Hepatocyte (in vitro differentiated cells): ENCODE results near the gene TAGLN3. TPM values are rescaled to one million over a fixed set of nuclear protein-coding genes. Genes with fewer than 3 reads are reported as not detected.

Source experiments
- DNase-seq: peaks from one replicate; pipeline ENCODE4 v3.0.0-alpha.2; 2016; ENCODE audit warnings: low spot score
- H2AFZ ChIP-seq: fragments of 200-600 bp; sonication (generic); 2 replicates; pipeline ENCODE4 v1.6.0; 2016; ENCODE audit warnings: antibody characterized with exemption, mild to moderate bottlenecking
- H3K27ac ChIP-seq: fragments of 200-600 bp; sonication (generic); 2 replicates; pipeline ENCODE4 v1.5.1; 2016; ENCODE audit warnings: mild to moderate bottlenecking
- H3K27me3 ChIP-seq: fragments of 200-600 bp; sonication (generic); 2 replicates; pipeline ENCODE4 v1.6.1; 2016
- H3K36me3 ChIP-seq: fragments of 200-600 bp; sonication (generic); replicated peaks from 2 replicates; pipeline ENCODE4 v1.5.1; 2016; ENCODE audit warnings: low read depth; ENCODE audit not compliant: insufficient read depth
- H3K4me1 ChIP-seq: fragments of 200-600 bp; sonication (generic); 2 replicates; pipeline ENCODE4 v1.5.1; 2016; ENCODE audit warnings: mild to moderate bottlenecking, moderate library complexity; ENCODE audit not compliant: insufficient read depth
- H3K4me2 ChIP-seq: fragments of 200-600 bp; sonication (generic); 2 replicates; pipeline ENCODE4 v1.6.0; 2016
- H3K4me3 ChIP-seq: fragments of 200-600 bp; sonication (generic); 2 replicates; pipeline ENCODE4 v1.5.1; 2016; ENCODE audit warnings: mild to moderate bottlenecking
- H3K79me2 ChIP-seq: fragments of 200-600 bp; sonication (generic); 2 replicates; pipeline ENCODE4 v1.6.0; 2017; ENCODE audit warnings: mild to moderate bottlenecking
- H3K9me2 ChIP-seq: fragments of 200-600 bp; sonication (generic); replicated peaks from 2 replicates; pipeline ENCODE4 v1.6.0; 2017; ENCODE audit warnings: mild to moderate bottlenecking; ENCODE audit not compliant: insufficient read depth
- H3K9me3 ChIP-seq: fragments of 200-600 bp; sonication (generic); 2 replicates; pipeline ENCODE4 v1.5.1; 2016; ENCODE audit warnings: low read depth, mild to moderate bottlenecking
- H4K20me1 ChIP-seq: fragments of 200-600 bp; sonication (generic); 2 replicates; pipeline ENCODE4 v1.6.0; 2016; ENCODE audit warnings: mild to moderate bottlenecking; ENCODE audit not compliant: insufficient read depth, poor library complexity, severe bottlenecking
- CTCF ChIP-seq: fragments of 200-600 bp; sonication (generic); IDR thresholded peaks from 2 replicates; pipeline ENCODE4 v1.5.1; 2016; ENCODE audit warnings: antibody characterized with exemption, mild to moderate bottlenecking; ENCODE audit not compliant: poor library complexity
- EZH2 ChIP-seq: fragments of 200-600 bp; sonication (generic); IDR thresholded peaks from 2 replicates; pipeline ENCODE4 v1.6.1; 2016; ENCODE audit warnings: antibody characterized with exemption, mild to moderate bottlenecking, borderline replicate concordance
- EZH2phosphoT487 ChIP-seq: fragments of 200-600 bp; sonication (generic); IDR thresholded peaks from one replicate; pipeline ENCODE4 v1.6.1; 2018; ENCODE audit warnings: antibody characterized with exemption, mild to moderate bottlenecking, low read depth, moderate library complexity; ENCODE audit not compliant: unreplicated experiment, severe bottlenecking
- WGBS: methylation state at CpG from one replicate; pipeline ENCODE4 v1.1.6; 2016; ENCODE audit warnings: low lambda C conversion rate; ENCODE audit errors: missing lambda C conversion rate; 5-methylcytosine and 5-hydroxymethylcytosine counted together
- polyA plus RNA-seq: library from polyadenylated mRNA; unstranded; fragments of >200 nt; fragmentation: Nextera tagmentation; extraction: Ambion mirVana; gene quantifications from 2 replicates; pipeline ENCODE4 v1.2.1, GENCODE V29; 2016
- total RNA-seq: library from RNA; depleted of rRNA; stranded (reverse); fragments of >200 nt; gene quantifications from 2 replicates; pipeline ENCODE4 v1.2.3, GENCODE V29; 2014

TAGLN3 gene
- total and polyA plus RNA-seq, 2 experiments from 2014 or later, result 0.51 to 2.1 TPM

- Histone ChIP-seq H3K79me2 (no peaks in the 10 kb centered on the region), H3K27me3 (no peaks in the 10 kb centered on the region), H3K36me3 (no peaks in the 10 kb centered on the region), H2AFZ (no peak overlapping the region), H3K9me2 (no peaks in the 10 kb centered on the region), H3K4me3 (no peak overlapping the region), H4K20me1 (no peaks in the 10 kb centered on the region), H3K27ac (no peak overlapping the region), H3K4me1 (no peaks in the 10 kb centered on the region), H3K4me2 (no peak overlapping the region), H3K9me3 (no peaks in the 10 kb centered on the region)
- DNase-seq, result no peak
- 89% methylated on average over 11 of the region's 11 CpGs for WGBS
- no peak for TF ChIP-seq EZH2phosphoT487
- no peak for TF ChIP-seq CTCF
- no peak for TF ChIP-seq EZH2
These were observed 27.1 kb upstream of the TAGLN3 start for GRCh38 chr3:111971533-111972130.

- no peak overlapping the region for H3K4me2 ChIP-seq
- no peak for DNase-seq
- no peaks in the 10 kb centered on the region for H3K4me1 ChIP-seq
- H3K9me2 ChIP-seq, result no peaks in the 10 kb centered on the region
- H2AFZ ChIP-seq, result no peak overlapping the region
- H3K27ac ChIP-seq, result no peak overlapping the region
- H3K79me2 ChIP-seq, result no peaks in the 10 kb centered on the region
- 73% methylated on average over 3 of the region's 3 CpGs for WGBS
- no peaks in the 10 kb centered on the region for H3K36me3 ChIP-seq
- no peaks in the 10 kb centered on the region for H4K20me1 ChIP-seq
- H3K27me3 ChIP-seq, result no peaks in the 10 kb centered on the region
- H3K4me3 ChIP-seq, result no peak overlapping the region
- TF ChIP-seq EZH2phosphoT487 (no peak), EZH2 (no peak), CTCF (no peak)
- no peaks in the 10 kb centered on the region for H3K9me3 ChIP-seq
These were observed 25.8 kb upstream of the TAGLN3 start for GRCh38 chr3:111972891-111973290.

GRCh38 chr3:111975131-111975530 lies 23.6 kb upstream of the TAGLN3 start:
- Histone ChIP-seq H3K27me3 (no peaks in the 10 kb centered on the region), H3K27ac (no peak overlapping the region), H3K79me2 (peaks cover 11% of the 10 kb centered on the region), H3K9me3 (no peaks in the 10 kb centered on the region), H3K4me1 (no peaks in the 10 kb centered on the region), H3K36me3 (no peaks in the 10 kb centered on the region), H3K9me2 (no peaks in the 10 kb centered on the region), H3K4me2 (no peak overlapping the region), H3K4me3 (no peak overlapping the region), H4K20me1 (no peaks in the 10 kb centered on the region), H2AFZ (no peak overlapping the region)
- TF ChIP-seq EZH2phosphoT487, result no peak
- no peak for TF ChIP-seq CTCF
- no peak for TF ChIP-seq EZH2
- 100% methylated on average over 2 of the region's 2 CpGs for WGBS
- no peak for DNase-seq

- Histone ChIP-seq H2AFZ (no peak overlapping the region), H3K9me3 (no peaks in the 10 kb centered on the region), H3K27ac (no peak overlapping the region), H4K20me1 (no peaks in the 10 kb centered on the region), H3K9me2 (no peaks in the 10 kb centered on the region), H3K4me3 (no peak overlapping the region), H3K4me2 (no peak overlapping the region), H3K27me3 (no peaks in the 10 kb centered on the region), H3K36me3 (no peaks in the 10 kb centered on the region), H3K4me1 (no peaks in the 10 kb centered on the region), H3K79me2 (peaks cover 22% of the 10 kb centered on the region)
- DNase-seq, result no peak
- 74% methylated on average over 2 of the region's 2 CpGs for WGBS
- TF ChIP-seq EZH2phosphoT487 (no peak), EZH2 (no peak), CTCF (no peak)
These were observed 22.5 kb upstream of the TAGLN3 start for GRCh38 chr3:111976254-111976653.
